C4-2B (cell line): Measurements from ENCODE around the gene POU2F1.

Experiments
- CTCF ChIP-seq: fragments of 450-650 bp; conservative IDR thresholded peaks from 2 replicates; pipeline ENCODE4 v1.5.1; 2017; ENCODE audit warnings: mild to moderate bottlenecking
- ZFX ChIP-seq: fragments of 450-650 bp; IDR thresholded peaks from 2 replicates; pipeline ENCODE4 v1.6.1; 2017

DNA sequence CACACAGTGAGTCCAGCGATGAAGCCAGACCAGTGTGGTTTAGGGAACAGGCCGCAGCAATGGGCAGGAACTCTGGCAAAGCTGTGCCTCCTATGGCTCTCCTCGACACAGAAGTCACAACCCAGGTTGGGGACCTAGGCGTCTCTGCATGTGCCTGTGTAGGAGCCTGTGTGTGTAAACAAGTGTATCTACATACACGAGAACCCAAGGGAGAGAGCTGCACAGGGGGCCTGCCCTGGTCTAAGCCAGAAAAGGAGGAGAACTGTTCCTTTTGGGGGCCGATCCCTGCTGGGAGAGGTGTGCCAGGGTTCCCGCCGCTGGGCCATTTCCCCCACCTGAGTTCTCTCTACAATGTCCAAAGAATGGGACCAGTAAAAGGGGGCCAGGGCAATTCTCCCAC, 241.7 kb downstream of the POU2F1 start:
- TF ChIP-seq CTCF (no peak), ZFX (no peak)
